HG03342 (cell line): ENCODE measurements around the gene ZBTB20.
"Not testable (repeated sequence)": the region's sequence is repeated elsewhere in the genome, so short reads cannot be mapped to it uniquely, and the experiment has no call there.

Experiments used
- ATAC-seq: cut with Tn5 transposase; IDR thresholded peaks from one replicate; pipeline ENCODE4 v1.9.1; 2021; ENCODE audit warnings: mild to moderate bottlenecking, moderate library complexity; ENCODE audit not compliant: unreplicated experiment

Gene ZBTB20

GRCh38 chr3:115148142-115148790 is 1.2 kb upstream of the ZBTB20 start:
- ATAC-seq = peak; percentile 1

GRCh38 chr3:115147329-115148141 is 447 bp upstream of the ZBTB20 start:
- peak; percentile 78 for ATAC-seq

- ATAC-seq = no peak
These were observed 1.1 kb downstream of the ZBTB20 start for GRCh38 chr3:115146032-115146417.

- ATAC-seq = peak; percentile 56
These were observed 5.9 kb downstream of the ZBTB20 start for GRCh38 chr3:115141033-115141757.

GRCh38 chr3:115139072-115139471 is 8.0 kb downstream of the ZBTB20 start:
- ATAC-seq = no peak

- no peak for ATAC-seq
These were observed 12.3 kb downstream of the ZBTB20 start for GRCh38 chr3:115134648-115135347.

- ATAC-seq = no peak
These were observed 19.9 kb downstream of the ZBTB20 start for GRCh38 chr3:115127208-115127607.

GRCh38 chr3:115120597-115120996 is 26.5 kb downstream of the ZBTB20 start:
- ATAC-seq = no peak

GRCh38 chr3:115113367-115113766 is 33.7 kb downstream of the ZBTB20 start:
- ATAC-seq = no peak

GRCh38 chr3:115111632-115112031 is 35.5 kb downstream of the ZBTB20 start:
- ATAC-seq = no peak

GRCh38 chr3:115110830-115111229 is 36.3 kb downstream of the ZBTB20 start:
- ATAC-seq = no peak

- not testable (repeated sequence) for ATAC-seq
These were observed 37.0 kb downstream of the ZBTB20 start for GRCh38 chr3:115110066-115110465.

- no peak for ATAC-seq
These were observed 38.5 kb downstream of the ZBTB20 start for GRCh38 chr3:115108614-115109013.

GRCh38 chr3:115102046-115102445 is 45.0 kb downstream of the ZBTB20 start:
- ATAC-seq = no peak

- ATAC-seq = no peak
These were observed 46.3 kb downstream of the ZBTB20 start for GRCh38 chr3:115100806-115101205.

- peak; percentile 61 for ATAC-seq
These were observed 47.0 kb downstream of the ZBTB20 start for GRCh38 chr3:115099986-115100571.

GRCh38 chr3:115099134-115099985 is 47.7 kb downstream of the ZBTB20 start:
- ATAC-seq = peak; percentile 5

GRCh38 chr3:115098354-115099073 is 48.6 kb downstream of the ZBTB20 start:
- no peak for ATAC-seq

- ATAC-seq = no peak
These were observed 51.9 kb downstream of the ZBTB20 start for GRCh38 chr3:115095236-115095635.
